NCI-H446 (cell line): ENCODE results near the gene TMEM175.
"Not testable (repeated sequence)": the region's sequence is repeated elsewhere in the genome, so short reads cannot be mapped to it uniquely, and the experiment has no call there.

Source experiments
- DNase-seq, 2 experiments: peaks; one replicate each; lab custom pipeline; 2025; lab: John Stamatoyannopoulos, UW

Gene TMEM175

GRCh38 chr4:970854-971520 is 38.7 kb downstream of the TMEM175 start:
- no peak for DNase-seq

- DNase-seq: no peak
Measured at GRCh38 chr4:971666-972500, 39.6 kb downstream of the TMEM175 start.

DNA sequence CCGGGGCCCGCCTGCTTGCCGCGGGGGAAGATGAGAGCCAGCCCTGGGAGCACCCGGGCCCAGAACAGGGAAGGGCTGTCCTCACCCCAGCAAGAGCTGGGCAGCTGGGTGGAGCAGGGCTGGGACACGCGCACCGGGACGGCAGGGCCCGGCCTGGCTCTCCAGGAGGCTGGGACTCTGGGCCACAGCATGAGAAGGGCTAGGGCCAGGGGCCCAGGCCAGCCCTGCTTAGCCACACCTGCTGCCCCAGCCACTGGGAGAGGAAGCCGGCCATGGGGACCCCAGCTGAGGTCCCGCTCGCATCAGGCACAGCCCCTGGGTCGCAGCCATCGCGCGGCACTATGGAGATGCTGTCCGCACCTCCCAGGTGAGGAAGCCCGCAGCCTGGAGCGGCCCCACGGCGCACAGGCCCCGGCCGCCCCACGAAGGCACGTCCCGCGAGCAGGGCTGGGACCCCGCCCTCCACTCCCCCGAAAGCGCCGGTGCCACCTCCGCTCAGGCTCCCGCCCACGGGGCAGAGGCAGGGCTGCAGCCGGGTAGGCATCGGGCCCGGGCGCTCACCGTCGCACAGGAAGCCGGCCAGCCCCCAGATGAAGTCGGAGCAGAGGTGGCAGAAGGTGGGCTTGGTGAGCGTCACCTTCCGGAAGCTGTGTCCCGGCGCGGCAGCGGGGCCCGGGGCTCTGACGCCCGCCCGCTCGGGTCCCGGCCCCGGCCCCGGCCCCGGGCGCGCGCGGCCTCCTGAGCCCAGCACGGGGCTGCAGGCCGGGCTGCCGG is 40.6 kb downstream of the TMEM175 start:
- DNase-seq: peak in 1 of 2 experiments; percentile 29

- DNase-seq: peak in 1 of 2 experiments; percentile 76
Measured at GRCh38 chr4:973431-974397, 41.5 kb downstream of the TMEM175 start, which contains the start of gene DGKQ. TSS of gene DGKQ (minus strand) at chr4:973569. CDS start at chr4:973482, 87 bp downstream.

DNA sequence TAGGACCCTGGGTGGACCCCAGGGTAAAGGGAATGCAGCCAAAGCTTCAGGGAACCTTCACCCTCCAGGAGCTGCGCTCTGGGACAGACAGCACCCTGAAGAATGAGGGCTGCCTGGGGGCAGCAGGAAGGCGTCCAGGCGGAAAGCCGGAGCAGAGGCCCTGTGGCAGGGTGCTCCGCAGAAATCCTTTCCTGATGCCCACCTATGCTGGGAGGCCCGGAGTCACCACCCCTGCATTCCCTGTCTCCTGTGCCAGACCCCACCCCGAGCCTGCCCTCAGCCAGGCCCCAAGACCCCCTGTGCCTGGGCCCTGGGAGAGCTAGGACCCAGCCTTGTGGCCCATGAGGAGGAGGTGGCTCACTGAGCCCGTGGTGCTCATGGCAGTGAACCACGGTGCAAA is 42.4 kb downstream of the TMEM175 start:
- DNase-seq: no peak

DNA sequence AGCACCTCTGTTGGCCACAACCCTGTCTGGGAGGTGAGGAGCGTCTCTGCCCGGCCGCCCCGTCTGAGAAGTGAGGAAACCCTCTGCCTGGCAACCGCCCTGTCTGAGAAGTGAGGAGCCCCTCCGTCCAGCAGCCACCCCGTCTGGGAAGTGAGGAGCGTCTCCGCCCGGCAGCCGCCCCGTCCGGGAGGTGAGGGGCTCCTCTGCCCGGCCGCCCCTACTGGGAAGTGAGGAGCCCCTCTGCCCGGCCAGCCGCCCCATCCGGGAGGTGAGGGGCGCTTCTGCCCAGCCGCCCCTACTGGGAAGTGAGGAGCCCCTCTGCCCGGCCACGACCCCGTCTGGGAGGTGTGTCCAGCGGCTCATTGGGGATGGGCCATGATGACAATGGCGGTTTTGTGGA is 43.8 kb downstream of the TMEM175 start:
- not testable (repeated sequence) for DNase-seq

DNA sequence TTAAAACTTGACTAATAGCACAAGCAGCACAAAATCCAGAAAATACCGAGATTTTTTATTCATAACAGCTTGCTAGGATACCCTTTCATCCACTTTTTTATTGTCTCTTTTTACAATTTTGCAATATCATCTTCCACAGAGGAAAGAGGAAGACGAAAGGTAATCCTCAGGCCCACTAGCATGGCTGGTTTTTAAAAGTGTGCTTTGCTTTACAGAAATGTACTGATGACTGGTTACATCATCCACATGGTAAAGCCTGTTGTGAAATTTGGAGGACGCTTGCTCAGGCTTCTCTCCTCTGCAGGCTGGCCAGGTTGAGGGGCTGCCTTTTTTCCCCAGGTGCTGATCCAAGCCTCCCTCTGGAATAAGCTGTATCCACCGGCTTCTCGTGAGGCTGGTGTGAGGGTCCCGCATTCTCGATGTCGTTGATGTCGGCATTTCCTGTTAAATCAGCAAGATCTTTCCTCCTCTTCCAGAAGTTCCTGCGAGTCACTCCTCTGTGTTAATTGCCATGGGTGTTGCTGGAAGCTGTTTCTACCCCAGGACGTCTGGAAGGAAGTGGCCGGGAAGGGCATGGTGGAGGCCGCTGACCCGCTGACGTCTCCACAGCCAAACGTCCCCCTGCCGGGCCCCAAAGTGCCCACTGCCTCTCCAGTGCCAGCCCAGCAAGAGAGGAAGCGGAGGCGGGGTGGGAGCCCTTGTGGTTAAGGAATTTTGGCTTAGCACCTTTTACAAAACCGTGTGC is 46.9 kb downstream of the TMEM175 start:
- no peak for DNase-seq

GRCh38 chr4:982291-982690 is 50.0 kb downstream of the TMEM175 start:
- no peak for DNase-seq

DNA sequence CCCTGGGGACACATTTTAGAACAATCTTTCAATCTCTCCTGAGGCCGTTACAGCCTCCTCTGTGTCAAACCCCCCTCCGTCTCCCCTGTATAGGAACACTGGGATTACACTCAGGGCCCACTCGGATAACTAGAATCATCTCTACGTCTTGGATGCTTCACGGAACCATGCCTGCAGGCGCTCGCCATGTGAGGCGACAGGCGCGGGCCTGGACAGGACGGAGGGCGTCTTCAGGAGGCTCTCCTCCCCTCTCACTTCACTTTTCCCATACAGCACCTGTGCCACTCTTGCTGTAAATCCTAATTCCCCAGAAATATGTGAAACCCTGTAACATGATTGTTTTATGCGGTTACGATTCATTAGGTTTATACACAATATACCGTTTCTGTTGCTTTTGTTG is 50.6 kb downstream of the TMEM175 start:
- no peak for DNase-seq

- DNase-seq: no peak
Measured at GRCh38 chr4:984336-985054, 52.2 kb downstream of the TMEM175 start.

DNA sequence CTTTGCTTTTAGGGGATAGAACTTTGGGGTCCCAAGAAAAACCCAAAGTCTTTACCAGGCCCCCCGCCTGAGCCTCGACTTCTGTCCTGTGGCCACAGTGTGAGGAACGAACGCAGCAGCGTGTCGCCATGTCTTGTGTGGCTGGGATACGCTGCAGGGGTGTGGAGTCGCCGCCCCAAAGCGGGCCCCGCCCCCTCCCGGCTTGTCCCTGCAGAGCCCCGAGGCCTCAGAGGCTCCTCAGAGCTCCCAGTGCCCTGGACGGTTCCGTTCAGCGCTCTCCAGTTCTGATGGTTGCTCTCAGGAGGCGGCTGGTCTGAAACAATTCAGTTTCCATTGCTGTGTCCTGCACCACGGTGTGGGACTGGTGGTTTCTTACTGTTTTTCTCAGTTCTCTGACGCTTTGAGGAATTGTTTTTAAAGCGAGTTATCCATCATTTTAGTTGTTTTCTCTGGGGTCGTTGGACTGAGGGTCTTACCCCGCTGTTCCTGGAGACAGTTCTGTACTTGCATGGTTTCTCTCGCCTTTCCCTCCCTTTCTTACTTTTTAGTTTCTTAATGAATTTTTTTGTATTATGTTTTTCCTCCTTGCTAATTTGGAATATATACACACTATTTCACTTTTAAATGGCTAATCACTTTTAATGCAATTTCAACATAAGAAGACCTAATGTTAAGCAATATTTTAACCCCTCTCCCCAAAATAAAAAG is 53.0 kb downstream of the TMEM175 start:
- no peak for DNase-seq

DNA sequence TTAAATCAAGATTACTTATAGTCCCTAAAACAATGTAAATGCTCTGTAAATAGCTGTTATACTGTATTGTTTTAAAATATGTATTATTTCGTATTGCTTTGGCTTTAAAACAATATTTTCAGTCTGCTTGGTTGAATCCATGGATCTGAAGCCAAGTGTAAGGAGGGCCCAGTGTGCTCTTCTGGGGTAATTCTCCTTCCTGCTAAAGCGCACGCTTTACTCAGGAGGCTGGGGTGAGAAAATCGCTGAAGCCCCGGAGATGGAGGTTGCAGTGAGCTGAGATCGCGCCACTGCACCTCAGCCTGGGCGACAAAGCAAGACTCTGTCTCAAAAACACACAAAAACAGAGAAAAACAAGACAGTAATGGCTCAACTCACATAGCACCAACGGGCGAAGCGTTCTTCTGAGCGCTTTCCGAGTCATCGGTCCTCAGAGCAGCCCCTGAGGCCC is 54.2 kb downstream of the TMEM175 start:
- no peak for DNase-seq

- DNase-seq: peak in 1 of 2 experiments; percentile 35
Measured at GRCh38 chr4:986879-987623, 54.8 kb downstream of the TMEM175 start, which contains the start of gene IDUA. TSS of gene IDUA (plus strand) at chr4:987044. CDS start at chr4:987085, 41 bp downstream.

- DNase-seq: no peak
Measured at GRCh38 chr4:987624-988513, 55.6 kb downstream of the TMEM175 start.

DNA sequence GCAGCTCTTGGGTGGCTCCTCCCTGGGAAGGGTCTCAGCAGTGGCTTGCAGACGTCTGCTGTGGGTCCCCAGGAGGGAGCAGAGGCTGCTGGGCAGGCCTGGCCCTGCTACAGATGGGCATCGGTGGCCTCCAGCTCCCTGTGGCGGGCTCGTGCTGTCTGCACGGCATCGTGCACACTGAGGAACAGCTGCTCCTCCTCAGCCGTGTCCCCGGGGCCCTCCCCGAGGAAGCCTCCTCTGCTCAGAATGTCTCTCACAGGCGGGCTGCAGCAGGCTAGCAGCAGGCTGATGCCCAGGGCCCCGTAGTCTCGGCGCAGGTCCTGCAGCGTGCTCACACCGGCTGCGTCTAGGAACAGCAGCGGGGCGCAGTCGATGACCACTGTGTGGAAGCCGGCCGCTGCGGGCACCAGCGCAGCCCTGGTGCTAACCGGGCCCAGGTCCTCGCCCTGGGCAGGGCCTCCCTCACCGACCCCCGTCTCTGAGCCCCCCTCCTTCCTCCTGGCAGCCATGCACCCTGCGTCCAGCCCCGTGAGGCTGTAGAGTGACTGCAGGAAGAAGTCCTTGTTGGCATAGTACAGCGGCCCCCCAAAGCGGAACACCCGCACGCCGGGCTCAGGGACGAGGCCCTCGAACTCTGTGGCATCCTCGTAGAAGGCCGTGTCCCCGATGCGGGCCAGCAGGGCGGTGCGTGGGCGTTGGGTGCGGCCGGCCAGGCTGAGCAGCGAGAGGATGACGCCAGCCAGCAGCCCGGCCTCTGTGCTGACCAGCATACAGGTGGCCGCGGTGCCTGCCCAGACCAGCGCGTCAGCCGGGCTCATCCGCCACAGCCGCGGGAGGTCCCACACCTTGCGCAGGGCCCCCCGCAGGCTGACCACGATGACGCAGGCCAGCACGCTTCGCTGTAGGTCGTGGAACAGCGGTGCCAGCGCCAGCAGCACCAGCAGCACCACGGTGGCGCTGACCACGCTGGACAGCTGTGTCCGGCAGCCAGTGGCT is 56.8 kb downstream of the TMEM175 start:
- DNase-seq: no peak
